Panc1 (cell line): ENCODE data around the gene SUGCT. TPM values are rescaled to one million over a fixed set of nuclear protein-coding genes. Genes with fewer than 3 reads are reported as not detected.

ENCODE experiments used
- ATAC-seq: fragments of 200-7000 bp; cut with Tn5 transposase; 2 replicates; pipeline ENCODE4 v1.9.1; 2020; ENCODE audit warnings: mild to moderate bottlenecking, moderate library complexity
- BruUV-seq: library from RNA; stranded (reverse); fragments of 400-500 nt; replicated peaks from 2 replicates; lab custom pipeline; 2021; lab: Mats Ljungman, UMichigan
- CTCF ChIA-PET: fragments of 300-600 bp; sonication (Branson Sonifier 250); formaldehyde crosslinking; loops from one replicate; lab custom pipeline; 2022; ENCODE audit warnings: antibody characterized with exemption; lab: Charles Lee
- POLR2A ChIA-PET: fragments of 300-600 bp; sonication (Branson Sonifier 250); formaldehyde crosslinking; loops from one replicate; lab custom pipeline; 2022; ENCODE audit warnings: antibody characterized with exemption; lab: Charles Lee
- DNase-seq: peaks from one replicate; pipeline ENCODE4 v3.0.0-alpha.2; 2010; ENCODE audit warnings: low read depth, low spot score
- H3K27ac ChIP-seq: 2 replicates; pipeline ENCODE4 v1.5.1; 2011; ENCODE audit warnings: mild to moderate bottlenecking, low read length, inconsistent platforms
- H3K27me3 ChIP-seq: fragments of 200-500 bp; sonication (Bioruptor generic); 2 replicates; pipeline ENCODE4 v1.6.0; 2014; ENCODE audit warnings: low read length, inconsistent platforms; ENCODE audit not compliant: control insufficient read depth, insufficient read depth
- H3K36me3 ChIP-seq: fragments of 200-500 bp; sonication (Bioruptor generic); 2 replicates; pipeline ENCODE4 v1.5.1; 2014; ENCODE audit warnings: inconsistent platforms, mild to moderate bottlenecking, low read length, moderate library complexity; ENCODE audit not compliant: control insufficient read depth, insufficient read depth
- H3K4me1 ChIP-seq: 2 replicates; pipeline ENCODE4 v1.5.1; 2011; ENCODE audit warnings: inconsistent platforms, mild to moderate bottlenecking, low read length, moderate library complexity; ENCODE audit not compliant: control insufficient read depth, insufficient read depth
- H3K4me3 ChIP-seq, 2 experiments: 2 replicates each; pipeline ENCODE4 v1.5.1; 2011 to 2012; ENCODE audit warnings: low read depth in 2 of 2, low read length in 2 of 2, mild to moderate bottlenecking in 2 of 2, inconsistent platforms in 1 of 2, moderate library complexity in 1 of 2
- H3K9me3 ChIP-seq: fragments of 200-500 bp; sonication (Bioruptor generic); 2 replicates; pipeline ENCODE4 v1.5.1; 2014; ENCODE audit warnings: low read depth, mild to moderate bottlenecking, inconsistent platforms, low read length, moderate library complexity; ENCODE audit not compliant: control insufficient read depth, insufficient read depth
- CTCF ChIP-seq: fragments of 450-650 bp; IDR thresholded peaks from 2 replicates; pipeline ENCODE4 v1.5.1; 2017; ENCODE audit warnings: mild to moderate bottlenecking
- POLR2AphosphoS5 ChIP-seq: IDR thresholded peaks from 2 replicates; pipeline ENCODE4 v1.6.1; 2012; ENCODE audit warnings: mild to moderate bottlenecking, low read depth, low read length, moderate library complexity
- REST ChIP-seq, 2 experiments: IDR thresholded peaks; 2 replicates each; pipeline ENCODE4 v1.6.1; 2011 to 2012; ENCODE audit warnings: low read depth in 2 of 2, control low read depth in 1 of 2, low read length in 1 of 2, mild to moderate bottlenecking in 1 of 2, moderate library complexity in 1 of 2; ENCODE audit not compliant: insufficient read depth in 1 of 2
- SIN3A ChIP-seq: IDR thresholded peaks from 2 replicates; pipeline ENCODE4 v1.6.1; 2012; ENCODE audit warnings: low read depth, mild to moderate bottlenecking, low read length, moderate library complexity, borderline replicate concordance; ENCODE audit not compliant: insufficient read depth
- TCF7L2 ChIP-seq: IDR thresholded peaks from 2 replicates; pipeline ENCODE4 v1.6.1; 2011; ENCODE audit warnings: mild to moderate bottlenecking, low read depth, low read length, inconsistent platforms
- in situ Hi-C: cut with HindIII; loops from 2 replicates; pipeline ENCODE4 v1.10.0; 2016; ENCODE audit warnings: low sequenced_read_pairs, low pct_unique_long_range_greater_than_20kb
- intact Hi-C: fragments of 100-400 bp; cut with micrococcal nuclease; formaldehyde crosslinking; loops from one replicate; pipeline ENCODE4 v1.10.0; 2022; ENCODE audit not compliant: unreplicated experiment
- total RNA-seq: library from RNA; stranded (reverse); gene quantifications from one replicate; pipeline ENCODE4 v1.2.1, GENCODE V29; 2021; ENCODE audit not compliant: unreplicated experiment

SUGCT gene
- total RNA-seq, 1 experiment from 2014 or later = 3.1 TPM

GRCh38 chr7:40194745-40195144, 59.9 kb downstream of the SUGCT start:
- ATAC-seq (no peak), DNase-seq (no peak)
- no peaks in the 10 kb centered on the region for H3K9me3 ChIP-seq
- no peak overlapping the region for H3K27ac ChIP-seq
- no peaks in the 10 kb centered on the region for H3K27me3 ChIP-seq
- ChIA-PET CTCF (no interaction called here), POLR2A (no interaction called here)
- no TSS peak for BruUV-seq
- no peak overlapping the region for H3K4me3 ChIP-seq
- no peaks in the 10 kb centered on the region for H3K4me1 ChIP-seq
- intact Hi-C loops (no loop called here), in situ Hi-C loops (no loop called here)
- no peaks in the 10 kb centered on the region for H3K36me3 ChIP-seq
- TF ChIP-seq REST (IDR thresholded peaks at IDR 0.05; ENCODE audit: insufficient read depth in 1 of 2, low read depth in 2 of 2, low read length in 1 of 2) (no peak), SIN3A (no peak), POLR2AphosphoS5 (no peak), CTCF (no peak), TCF7L2 (no peak)

GRCh38 chr7:40197527-40197926, 62.7 kb downstream of the SUGCT start:
- Histone ChIP-seq H3K27ac (no peak overlapping the region), H3K36me3 (no peaks in the 10 kb centered on the region), H3K4me3 (no peak overlapping the region), H3K9me3 (no peaks in the 10 kb centered on the region), H3K27me3 (no peaks in the 10 kb centered on the region), H3K4me1 (no peaks in the 10 kb centered on the region)
- DNase-seq = no peak
- intact Hi-C loops = no loop called here
- TF ChIP-seq TCF7L2 (no peak), CTCF (no peak), SIN3A (no peak), REST (IDR thresholded peaks at IDR 0.05; ENCODE audit: insufficient read depth in 1 of 2, low read depth in 2 of 2, low read length in 1 of 2) (no peak), POLR2AphosphoS5 (no peak)
- BruUV-seq = no TSS peak
- ChIA-PET CTCF (no interaction called here), POLR2A (no interaction called here)
- in situ Hi-C loops = no loop called here
- no peak for ATAC-seq
